ENCODE measurements around the gene FBXO22.
A peak's percentile ranks its signal among the peaks of the same experiment; 100 is the strongest.
"Not testable (repeated sequence)": the region's sequence is repeated elsewhere in the genome, so short reads cannot be mapped to it uniquely, and the experiment has no call there.

Gene FBXO22

GRCh38 chr15:75903331-75904239 lies at the start of gene FBXO22:
TSS of gene FBXO22 (plus strand) at chr15:75903878. CDS start at chr15:75903964, 86 bp downstream.
- peak; percentile 70 for DNase-seq (ENCODE audit: insufficient read length, low spot score)
- FAIRE-seq, result peak; percentile 76

- FAIRE-seq (no peak), DNase-seq (ENCODE audit: insufficient read length, low spot score) (no peak)
Observed at GRCh38 chr15:75857886-75858285, 45.8 kb upstream of the FBXO22 start.

DNA sequence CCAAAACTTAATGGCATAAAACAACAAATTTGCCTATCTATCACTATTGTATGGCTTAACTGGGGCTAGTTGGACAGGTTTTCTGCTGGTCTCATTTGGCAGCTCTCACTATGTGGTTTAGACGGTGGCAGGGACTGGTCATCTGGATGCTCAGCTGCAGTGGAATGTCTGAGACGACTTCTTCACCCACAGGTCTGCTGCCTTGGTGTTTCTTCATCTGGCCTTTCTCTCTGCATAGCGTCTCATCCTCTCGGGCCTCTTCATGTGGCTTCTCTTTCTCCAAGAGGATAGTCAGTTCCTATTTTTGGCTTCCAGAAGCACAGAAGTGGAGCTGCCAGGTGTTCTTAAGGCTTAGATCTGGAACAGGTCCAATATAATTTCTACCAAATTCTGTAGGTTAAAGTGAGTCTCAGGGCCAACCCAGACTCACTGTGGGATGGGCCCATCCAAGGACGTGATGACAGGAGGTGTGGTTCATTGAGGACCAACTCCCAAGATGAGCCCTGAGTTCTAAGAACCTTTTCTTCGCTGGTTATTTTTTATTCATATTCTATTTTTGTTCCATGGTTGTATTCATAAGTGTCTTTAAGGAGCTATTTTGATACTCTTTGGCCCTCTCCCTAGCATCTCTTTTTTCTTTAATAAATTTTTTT lies 41.8 kb upstream of the FBXO22 start:
- no peak for DNase-seq (ENCODE audit: insufficient read length, low spot score)
- FAIRE-seq, result no peak

GRCh38 chr15:75862796-75863195 lies 40.9 kb upstream of the FBXO22 start:
- DNase-seq (ENCODE audit: insufficient read length, low spot score), result no peak
- no peak for FAIRE-seq

GRCh38 chr15:75864213-75865059 lies 39.2 kb upstream of the FBXO22 start:
- no peak for FAIRE-seq
- no peak for DNase-seq (ENCODE audit: insufficient read length, low spot score)

DNA sequence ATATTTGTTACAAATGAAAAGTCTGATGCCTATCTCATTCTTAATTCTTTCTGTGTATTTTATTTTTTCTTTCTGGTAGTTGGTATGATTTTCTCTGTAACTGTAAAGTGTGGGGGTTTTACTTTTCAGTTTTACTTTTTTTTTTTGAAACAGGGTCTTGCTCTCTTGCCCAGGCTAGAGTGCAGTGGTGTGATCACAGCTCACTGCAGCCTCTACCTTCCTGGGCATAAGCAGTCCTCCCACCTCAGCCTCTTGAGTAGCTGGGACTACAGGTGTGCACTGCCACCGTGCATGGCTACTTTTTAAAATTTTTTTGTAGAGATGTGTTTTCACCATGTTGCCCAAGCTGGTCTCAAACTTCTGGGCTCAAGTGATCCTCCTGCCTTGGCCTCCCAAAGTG lies 37.6 kb upstream of the FBXO22 start:
- not testable (repeated sequence) for FAIRE-seq; DNase-seq (ENCODE audit: insufficient read length, low spot score)

GRCh38 chr15:75866916-75867315 lies 36.8 kb upstream of the FBXO22 start:
- no peak for DNase-seq (ENCODE audit: insufficient read length, low spot score)
- FAIRE-seq, result no peak

GRCh38 chr15:75867449-75867848 lies 36.2 kb upstream of the FBXO22 start:
- no peak for FAIRE-seq

GRCh38 chr15:75868019-75868418 lies 35.7 kb upstream of the FBXO22 start:
- DNase-seq (ENCODE audit: insufficient read length, low spot score) (no peak), FAIRE-seq (peak; percentile 37)

More at GRCh38 chr15:75867449-75867848, 36.2 kb upstream of the FBXO22 start:
- no peak for DNase-seq (ENCODE audit: insufficient read length, low spot score)

DNA sequence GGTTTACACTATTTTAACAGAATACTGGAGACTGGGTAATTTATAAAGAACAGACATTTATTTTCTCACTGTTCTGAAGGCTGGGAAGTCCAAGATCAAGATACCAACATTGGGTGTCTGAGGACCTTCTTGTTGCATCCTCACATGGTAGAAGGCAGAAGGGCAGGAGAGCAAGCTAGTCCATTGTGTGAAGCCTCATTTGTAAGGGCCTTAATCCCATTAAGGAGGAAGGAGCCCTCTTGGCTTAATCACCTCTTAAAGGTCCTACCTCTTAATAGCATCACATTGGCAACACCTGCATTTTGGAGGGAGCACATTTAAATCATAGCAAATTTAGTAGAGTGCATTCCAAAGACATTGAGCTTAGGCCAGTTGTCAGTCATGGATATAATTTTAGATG lies 34.2 kb upstream of the FBXO22 start:
- no peak for DNase-seq (ENCODE audit: insufficient read length, low spot score)
- FAIRE-seq, result peak; percentile 65

DNA sequence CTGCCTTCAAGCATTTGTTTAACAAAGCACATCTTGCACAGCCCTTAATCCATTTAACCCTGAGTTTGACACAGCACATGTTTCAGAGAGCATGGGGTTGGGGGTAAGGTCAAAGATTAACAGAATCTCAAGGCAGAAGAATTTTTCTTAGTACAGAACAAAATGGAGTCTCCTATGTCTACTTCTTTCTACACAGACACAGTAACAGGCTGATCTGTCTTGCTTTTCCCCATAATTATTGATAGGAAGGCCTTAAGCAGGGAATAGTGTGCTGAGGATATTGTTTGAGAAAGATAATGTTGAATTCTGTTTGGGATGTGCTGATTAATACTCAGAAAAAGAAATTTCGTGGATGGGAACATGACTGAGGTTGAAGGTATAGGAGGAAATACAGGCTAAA lies 32.1 kb upstream of the FBXO22 start:
- not testable (repeated sequence) for DNase-seq (ENCODE audit: insufficient read length, low spot score); FAIRE-seq

GRCh38 chr15:75872403-75872990 lies 31.2 kb upstream of the FBXO22 start:
- DNase-seq (ENCODE audit: insufficient read length, low spot score) (no peak), FAIRE-seq (no peak)

DNA sequence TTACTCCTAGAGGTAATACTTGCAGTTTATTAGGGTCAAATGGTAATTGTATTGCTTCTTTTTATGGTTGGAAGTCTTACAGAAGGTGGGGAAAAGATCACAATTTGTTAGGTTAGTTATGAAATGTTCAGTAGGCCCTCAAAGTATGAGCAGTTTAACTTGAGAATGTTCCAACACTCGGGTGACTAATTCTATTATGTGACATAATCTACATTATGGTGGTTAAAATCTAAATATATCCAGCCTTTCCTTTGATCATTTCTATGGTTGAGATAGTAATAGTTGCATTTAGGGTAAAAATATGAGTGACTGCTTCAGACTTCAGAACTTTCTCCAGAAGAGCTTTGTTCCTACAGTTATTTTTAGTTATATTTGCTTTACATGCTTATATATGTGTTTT lies 19.6 kb upstream of the FBXO22 start:
- no peak for DNase-seq (ENCODE audit: insufficient read length, low spot score)
- no peak for FAIRE-seq

GRCh38 chr15:75887178-75887577 lies 16.5 kb upstream of the FBXO22 start:
- DNase-seq (ENCODE audit: insufficient read length, low spot score) (no peak), FAIRE-seq (no peak)

- DNase-seq (ENCODE audit: insufficient read length, low spot score), result no peak
Observed at GRCh38 chr15:75891895-75892294, 11.8 kb upstream of the FBXO22 start.

GRCh38 chr15:75895731-75896130 lies 7.9 kb upstream of the FBXO22 start:
- DNase-seq (ENCODE audit: insufficient read length, low spot score), result no peak
- FAIRE-seq, result no peak

More at GRCh38 chr15:75891895-75892294, 11.8 kb upstream of the FBXO22 start:
- FAIRE-seq, result no peak

- FAIRE-seq (no peak), DNase-seq (ENCODE audit: insufficient read length, low spot score) (no peak)
Observed at GRCh38 chr15:75900577-75900976, 3.1 kb upstream of the FBXO22 start.

DNA sequence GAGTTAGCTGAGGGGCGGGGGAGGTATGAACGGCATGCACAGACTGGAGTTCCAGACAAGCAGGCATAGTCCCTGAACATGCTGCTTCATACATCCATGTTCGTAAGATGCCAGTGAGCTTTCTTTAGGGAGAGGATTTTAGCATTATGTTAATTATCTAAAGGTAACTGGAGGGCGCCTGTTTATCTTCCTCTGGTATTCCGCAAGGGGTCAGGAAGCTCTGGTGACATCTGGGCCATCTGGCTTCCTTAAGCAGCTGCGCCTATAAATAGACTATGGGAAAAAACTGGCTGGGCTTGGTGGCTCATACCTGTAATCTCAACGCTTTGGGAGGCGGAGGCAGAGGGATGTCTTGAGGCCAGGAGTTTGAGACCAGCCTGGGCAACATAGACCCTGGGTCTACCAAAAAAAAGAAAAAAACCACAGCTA lies 1.5 kb upstream of the FBXO22 start:
- no peak for DNase-seq (ENCODE audit: insufficient read length, low spot score)

DNA sequence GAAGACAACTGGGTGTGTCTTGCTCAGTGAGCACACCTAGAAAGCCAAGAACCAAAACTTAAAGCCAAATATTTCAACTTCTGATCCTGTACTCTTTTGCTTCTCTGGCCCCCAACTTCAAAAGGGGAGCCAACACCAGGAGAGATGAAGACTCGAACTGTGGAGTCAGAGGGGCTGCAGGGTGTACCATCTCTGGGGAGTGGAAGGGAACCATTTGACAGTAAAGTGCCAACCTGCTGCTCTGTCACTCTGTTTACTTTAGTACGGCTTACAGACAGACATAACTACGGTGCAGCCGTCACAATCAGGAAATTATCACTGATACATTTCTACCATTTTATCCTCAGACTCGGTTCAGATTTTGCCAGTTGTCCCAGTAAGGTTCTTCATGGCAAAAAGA lies 1.6 kb downstream of the FBXO22 start:
- FAIRE-seq (no peak), DNase-seq (ENCODE audit: insufficient read length, low spot score) (no peak)

More for the DNA sequence above, 1.5 kb upstream of the FBXO22 start:
- FAIRE-seq, result no peak

DNA sequence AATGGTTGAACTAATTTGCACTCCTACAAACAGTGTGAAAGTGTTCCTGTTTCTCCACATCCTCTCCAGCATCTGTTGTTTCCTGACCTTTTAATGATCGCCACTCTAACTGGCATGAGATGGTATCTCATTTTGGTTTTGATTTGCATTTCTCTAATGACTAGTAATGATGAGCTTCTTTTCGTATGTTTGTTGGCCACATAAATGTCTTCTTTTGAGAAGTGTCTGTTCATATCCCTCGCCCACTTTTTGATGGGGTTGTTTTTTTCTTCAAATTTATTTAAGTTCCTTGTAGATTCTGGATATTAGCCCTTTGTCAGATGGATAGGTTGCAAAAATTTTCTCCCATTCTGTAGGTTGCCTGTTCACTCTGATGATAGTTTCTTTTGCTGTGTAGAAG lies 6.7 kb downstream of the FBXO22 start:
- not testable (repeated sequence) for FAIRE-seq; DNase-seq (ENCODE audit: insufficient read length, low spot score)

Measured in GM19239 (cell line).